ENCODE results near the gene RHOG.

RHOG gene

DNA sequence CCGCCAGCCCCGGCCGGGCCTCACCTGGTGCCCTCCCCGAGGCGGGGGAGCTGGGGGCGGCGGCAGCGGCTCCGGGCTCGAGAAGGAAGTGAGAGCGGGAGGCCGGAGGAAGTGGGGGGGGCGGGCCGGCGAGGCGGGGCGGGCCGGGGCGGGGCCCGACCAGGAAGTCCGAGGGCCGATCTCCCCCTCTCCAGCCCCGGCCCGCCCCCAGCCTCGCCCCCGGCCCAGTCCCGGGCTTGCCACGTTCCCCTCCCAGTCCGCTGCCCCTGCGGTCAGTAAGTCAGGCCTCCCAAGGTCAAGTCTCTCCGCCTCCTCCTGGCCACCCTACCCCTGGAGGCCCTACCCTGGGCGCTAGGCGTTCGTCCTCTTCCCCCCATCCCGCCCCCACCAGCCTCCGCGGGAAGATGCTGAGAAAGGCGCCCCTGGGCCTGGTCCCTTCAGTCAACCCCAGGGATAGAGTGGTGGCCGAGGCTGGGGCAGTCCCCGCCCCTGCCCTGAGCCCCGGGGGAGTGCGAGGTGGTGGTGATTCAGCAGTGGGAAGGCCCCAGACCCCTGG, at the start of gene RHOG:
RHOG (minus strand) TSS at position 90 of the 556 bp plus-strand sequence. CDS start 12,821 bp downstream, outside the sequence.
- peak in 5 of 6 experiments; percentile 44 to 74 (median 62) for DNase-seq

- no peak for DNase-seq
Observed at GRCh38 chr11:3890014-3890413, 49.3 kb upstream of the RHOG start.

- DNase-seq, result no peak
Observed at GRCh38 chr11:3888876-3889275, 48.1 kb upstream of the RHOG start.

DNA sequence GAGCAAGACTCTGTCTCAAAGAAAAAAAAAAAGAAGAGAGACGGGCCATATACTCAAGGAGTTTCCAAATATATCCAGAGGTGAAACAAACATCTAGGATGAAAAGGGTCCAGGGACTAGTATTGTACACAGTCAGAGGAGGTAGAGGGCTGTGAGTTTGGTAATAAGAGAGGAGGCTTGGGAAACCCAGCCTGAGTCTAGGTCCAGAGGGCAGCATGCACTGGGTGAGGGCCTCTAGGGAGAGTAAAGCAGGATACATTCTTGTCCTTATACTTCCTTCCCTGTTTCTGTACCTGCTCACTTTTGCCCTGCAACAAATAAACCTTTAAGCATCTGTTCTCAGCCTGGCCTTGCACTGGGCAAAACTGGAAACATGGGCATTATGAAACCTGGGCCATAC, 46.2 kb upstream of the RHOG start:
- DNase-seq, result no peak

GRCh38 chr11:3885855-3886254, 45.1 kb upstream of the RHOG start:
- no peak for DNase-seq

- DNase-seq, result peak in 3 of 6 experiments; percentile 5 to 27 (median 14)
Observed at GRCh38 chr11:3882655-3883054, 41.9 kb upstream of the RHOG start.

- no peak for DNase-seq
Observed at GRCh38 chr11:3880724-3881123, 40.0 kb upstream of the RHOG start.

GRCh38 chr11:3879967-3880542, 39.3 kb upstream of the RHOG start:
- DNase-seq, result no peak

- no peak for DNase-seq
Observed at GRCh38 chr11:3879216-3879966, 38.6 kb upstream of the RHOG start.

GRCh38 chr11:3878258-3878584, 37.5 kb upstream of the RHOG start:
- no peak for DNase-seq

DNA sequence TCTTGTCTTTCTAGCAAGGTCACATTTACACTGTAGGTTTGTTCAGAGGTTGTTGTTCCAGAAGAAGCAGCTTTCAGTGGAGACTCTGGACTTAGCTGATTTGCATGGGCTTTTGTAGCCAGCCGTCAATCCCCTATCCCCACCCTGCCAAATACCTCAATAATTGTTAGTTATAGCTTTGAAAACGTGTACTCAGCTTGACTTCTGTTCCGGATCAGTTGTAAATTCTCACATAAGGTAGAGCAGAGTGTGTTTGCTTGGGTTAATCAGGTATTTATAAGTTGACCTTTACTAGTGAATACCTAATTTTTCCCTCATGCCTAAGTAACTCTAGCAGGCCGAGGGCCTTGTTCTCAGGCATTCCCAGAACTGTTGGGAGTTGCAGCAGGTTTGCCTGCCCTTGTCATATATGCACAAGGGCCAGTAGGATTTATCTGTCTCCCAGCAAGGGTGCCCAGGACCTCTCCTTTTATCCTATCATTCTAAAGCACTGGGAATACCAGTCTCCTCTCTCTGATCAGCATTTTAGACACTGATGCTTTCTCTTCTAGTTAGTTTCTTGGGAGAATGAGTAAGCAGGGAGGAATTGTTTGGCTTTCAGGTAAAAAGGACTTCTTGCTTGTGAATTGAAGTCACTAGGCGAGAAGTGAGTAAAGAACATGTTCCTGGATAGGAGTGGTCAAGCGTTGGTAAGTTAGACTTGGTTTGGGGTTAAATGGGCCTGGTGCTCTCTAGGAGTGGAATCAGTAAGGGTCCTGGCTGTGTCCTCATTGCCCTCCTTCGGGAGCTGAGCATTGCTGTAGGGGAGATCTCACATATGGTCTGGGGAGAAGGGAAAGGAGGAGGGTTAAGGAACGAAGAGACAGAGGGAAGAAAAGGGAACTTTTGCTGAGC, 36.9 kb upstream of the RHOG start:
- DNase-seq, result no peak

DNA sequence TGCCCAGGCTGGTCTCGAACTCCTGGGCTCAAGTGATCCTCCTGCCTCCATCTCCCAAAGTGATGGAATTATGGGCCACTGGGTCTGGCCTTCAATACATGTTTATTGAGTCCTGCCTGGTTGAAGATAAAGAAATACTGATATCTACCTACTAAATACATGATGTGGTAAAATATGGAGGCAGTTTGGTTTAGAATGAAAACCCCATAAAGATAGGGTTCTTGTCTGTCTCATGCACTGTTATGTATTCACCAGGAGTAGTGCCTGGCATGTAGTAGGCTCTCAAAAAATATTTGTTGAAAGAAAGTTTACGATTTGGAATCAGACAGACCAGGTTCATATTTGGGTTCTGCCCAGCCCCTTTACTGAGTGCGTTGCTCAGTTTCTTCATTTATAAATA, 35.9 kb upstream of the RHOG start:
- no peak for DNase-seq

DNA sequence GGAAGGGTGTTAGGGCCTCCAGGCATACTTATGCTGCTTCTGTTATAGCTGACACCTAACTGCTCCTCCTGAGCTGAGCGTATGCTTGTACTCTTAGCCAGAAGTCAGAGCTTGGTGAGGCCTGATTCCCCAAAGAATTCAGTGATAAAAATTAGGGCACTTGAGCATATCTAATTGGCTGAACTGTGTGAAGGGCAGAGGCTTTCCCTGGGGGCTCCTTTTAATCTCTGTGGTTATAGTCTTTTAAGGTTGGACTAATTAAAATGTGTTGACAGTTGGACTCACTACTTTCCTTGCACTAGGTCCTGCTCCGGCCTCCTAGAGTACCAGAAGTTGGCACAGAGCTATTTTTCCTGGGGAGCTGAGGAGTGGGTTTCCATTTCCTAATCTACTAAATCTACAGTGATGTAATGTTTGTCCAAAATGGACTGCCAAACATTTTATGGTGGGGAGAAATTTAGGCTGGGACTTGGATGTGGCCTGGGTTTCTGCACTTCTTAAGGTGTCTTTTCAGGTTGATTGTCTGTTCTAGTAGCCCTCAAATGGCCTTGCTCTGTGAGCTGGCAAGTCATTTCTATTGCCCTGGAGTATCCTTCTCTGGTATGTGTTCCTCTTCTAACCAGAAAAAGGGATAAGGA, 33.1 kb upstream of the RHOG start:
- peak in 1 of 6 experiments; percentile 9 for DNase-seq

- DNase-seq, result peak in 2 of 6 experiments; percentile 27 to 32
Observed at GRCh38 chr11:3867209-3868091, 26.7 kb upstream of the RHOG start.

- DNase-seq, result no peak
Observed at GRCh38 chr11:3866836-3867208, 26.1 kb upstream of the RHOG start.

GRCh38 chr11:3866206-3866605, 25.4 kb upstream of the RHOG start:
- no peak for DNase-seq

DNA sequence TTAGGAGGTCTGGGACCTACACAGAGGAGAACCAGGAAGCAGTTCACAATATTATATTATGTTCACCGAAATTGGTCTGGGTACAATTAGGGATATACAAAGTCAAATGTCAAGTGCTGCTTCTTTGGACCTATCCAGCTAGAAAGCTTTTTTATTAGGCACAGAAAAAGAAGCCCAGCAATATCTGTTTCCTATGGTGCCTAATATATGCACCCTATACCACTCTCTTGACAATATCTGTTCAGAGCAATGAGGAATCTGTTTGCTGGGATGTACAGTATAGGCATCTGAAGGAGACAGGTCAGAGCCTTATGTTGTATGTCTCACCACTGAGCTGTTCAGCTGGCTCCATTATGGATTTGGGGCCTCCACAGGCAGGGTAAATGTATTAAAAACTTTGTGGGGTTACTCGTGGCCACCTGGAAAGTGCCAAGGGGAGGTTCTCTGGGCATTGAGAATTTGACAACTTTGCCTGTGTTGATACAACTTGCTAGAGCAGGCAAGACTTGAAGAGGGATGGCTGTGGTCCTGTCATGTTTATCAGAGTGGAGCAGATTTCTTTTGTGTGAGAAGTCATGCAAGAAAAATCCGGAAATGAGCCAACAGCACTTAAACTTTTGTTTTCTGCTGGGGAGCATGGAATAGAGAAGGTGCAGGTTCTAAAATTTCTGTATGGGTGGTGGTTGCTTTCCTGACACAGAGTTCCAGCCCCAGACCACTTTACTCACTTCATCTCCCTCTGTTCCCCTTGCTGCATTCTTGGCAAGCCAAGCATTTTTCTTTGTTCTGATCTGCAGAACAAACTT, 24.8 kb upstream of the RHOG start:
- DNase-seq, result no peak

GRCh38 chr11:3861683-3862082, 20.9 kb upstream of the RHOG start:
- no peak for DNase-seq

DNA sequence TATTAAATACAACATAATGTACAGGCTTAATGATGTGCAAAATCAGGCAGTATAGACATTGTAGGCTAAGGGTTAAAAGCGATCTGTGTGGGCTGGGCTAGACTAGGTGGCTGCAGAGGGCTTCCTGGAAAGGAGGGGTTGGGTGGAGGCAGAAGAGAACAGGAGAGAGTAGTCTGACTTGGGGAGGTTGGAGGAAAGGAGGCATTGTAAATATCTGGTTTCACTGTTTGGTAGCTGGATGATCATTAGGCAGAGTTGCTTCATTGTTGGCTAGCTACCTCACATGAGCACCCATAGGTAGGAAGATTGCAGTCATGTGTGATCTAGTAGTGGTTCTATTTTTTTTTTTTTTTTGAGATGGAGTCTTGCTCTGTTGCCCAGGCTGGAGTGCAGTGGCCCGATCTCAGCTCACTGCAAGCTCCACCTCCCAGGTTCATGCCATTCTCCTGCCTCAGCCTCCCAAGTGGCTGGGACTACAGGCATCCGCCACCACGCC, 20.2 kb upstream of the RHOG start:
- DNase-seq, result peak in 4 of 6 experiments; percentile 13 to 38 (median 23)

DNA sequence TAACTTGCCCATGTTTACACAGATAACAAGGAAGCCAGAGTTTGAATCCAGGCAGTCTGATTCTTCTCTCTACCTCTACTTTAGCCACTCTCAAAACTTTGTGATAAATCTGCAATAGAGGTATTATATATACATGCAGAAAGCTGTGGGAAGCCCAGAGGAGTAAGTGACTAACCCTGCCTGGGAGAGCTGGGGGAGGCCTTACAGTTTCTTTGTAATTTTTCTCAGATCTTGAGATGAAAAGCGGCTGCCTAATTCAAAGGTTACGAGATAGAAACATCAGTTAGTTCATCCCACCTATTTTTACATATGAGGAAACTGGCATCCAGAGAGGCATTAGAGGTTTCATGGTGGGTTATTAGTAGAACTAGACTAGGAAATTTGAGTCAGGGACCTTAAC, 19.6 kb upstream of the RHOG start:
- DNase-seq, result peak in 3 of 6 experiments; percentile 8 to 35 (median 22)

DNA sequence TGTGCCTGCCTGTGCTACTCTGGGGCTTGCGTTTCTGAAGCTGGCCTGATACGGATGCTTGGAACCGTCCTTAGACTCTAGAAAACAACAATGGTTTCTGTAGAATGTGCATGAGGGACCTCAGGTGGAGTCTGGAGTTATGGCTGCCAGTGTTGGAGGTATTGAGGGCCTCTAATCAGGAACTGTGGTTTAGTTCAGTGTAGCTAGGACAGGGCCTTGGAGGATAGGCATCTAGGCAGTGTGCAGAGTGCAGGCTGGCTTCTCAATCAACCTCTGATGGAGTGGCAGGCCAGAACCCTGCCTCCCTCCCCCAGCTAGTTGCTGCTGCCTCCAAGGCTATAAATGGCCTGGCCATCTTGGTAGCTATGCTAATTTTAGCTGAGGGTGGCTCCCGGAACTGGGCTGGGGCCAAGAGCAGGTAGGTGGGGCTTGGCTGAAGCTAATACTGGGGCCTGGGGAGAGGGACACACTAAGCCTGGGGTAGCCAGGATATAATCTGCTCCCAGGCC, 18.7 kb upstream of the RHOG start:
- no peak for DNase-seq

All from stimulated activated naive CD4-positive, alpha-beta T cell (primary cell).